K562 (cell line): Measurements from ENCODE around the gene SYNJ2. TPM values are rescaled to one million over a fixed set of nuclear protein-coding genes. Genes with fewer than 3 reads are reported as not detected.

Experiments
- AFF4 ChIP-seq: sonication (generic); formaldehyde crosslinking; IDR thresholded peaks from 2 replicates; pipeline ENCODE4 v1.8.0; 2023; ENCODE audit warnings: mild to moderate bottlenecking, missing genetic modification reagents
- CBFA2T3 ChIP-seq: fragments of 450-650 bp; IDR thresholded peaks from 2 replicates; pipeline ENCODE4 v1.6.1; 2017
- DIDO1 ChIP-seq: fragments of 450-650 bp; IDR thresholded peaks from 2 replicates; pipeline ENCODE4 v1.6.1; 2016; ENCODE audit warnings: low read depth, missing biosample characterization, missing genetic modification characterization
- DLX4 ChIP-seq: fragments of 250-450 bp; sonication (Bioruptor Pico); IDR thresholded peaks from 2 replicates; pipeline ENCODE4 v1.6.1; 2021; ENCODE audit warnings: mild to moderate bottlenecking
- IRF1 ChIP-seq: sonication (generic); formaldehyde crosslinking; IDR thresholded peaks from 2 replicates; pipeline ENCODE4 v1.8.0; 2022; ENCODE audit warnings: missing genetic modification reagents, mild to moderate bottlenecking, borderline replicate concordance
- LCOR ChIP-seq: sonication (generic); formaldehyde crosslinking; IDR thresholded peaks from 2 replicates; pipeline ENCODE4 v1.8.0; 2022; ENCODE audit warnings: mild to moderate bottlenecking, missing genetic modification reagents
- RBM14 ChIP-seq: fragments of 200-400 bp; formaldehyde crosslinking; IDR thresholded peaks from 2 replicates; pipeline ENCODE4 v1.6.1; 2018; ENCODE audit warnings: low read depth, mild to moderate bottlenecking, low read length, moderate library complexity, borderline replicate concordance; ENCODE audit not compliant: insufficient read depth
- SIN3A ChIP-seq, 2 experiments: fragments of 150-350 bp in 1 of 2; IDR thresholded peaks; 2 replicates each; pipeline ENCODE4 v1.6.1; 2011 to 2016; ENCODE audit warnings: borderline replicate concordance in 2 of 2, low read depth in 2 of 2, low read length in 2 of 2, mild to moderate bottlenecking in 2 of 2, moderate library complexity in 2 of 2; ENCODE audit not compliant: control insufficient read depth in 1 of 2
- TEAD1 ChIP-seq, 2 experiments: fragments of 450-650 bp in 1 of 2; sonication (generic) in 1 of 2; formaldehyde crosslinking; IDR thresholded peaks; 2 replicates each; pipeline versions ENCODE4 v1.4.0 to v1.8.0; 2020 to 2022; ENCODE audit warnings: mild to moderate bottlenecking in 2 of 2, missing genetic modification reagents in 1 of 2
- ZNF311 ChIP-seq: fragments of 250-450 bp; sonication (Bioruptor Pico); IDR thresholded peaks from 2 replicates; pipeline ENCODE4 v1.4.0; 2020; ENCODE audit warnings: mild to moderate bottlenecking, moderate library complexity
- ZNF347 ChIP-seq: fragments of 450-650 bp; formaldehyde crosslinking; IDR thresholded peaks from 2 replicates; pipeline ENCODE4 v1.4.0; 2020; ENCODE audit warnings: low read depth, mild to moderate bottlenecking, moderate library complexity
- ZNF407 ChIP-seq: fragments of 450-650 bp; IDR thresholded peaks from 2 replicates; pipeline ENCODE4 v1.6.1; 2016; ENCODE audit warnings: low read depth
- ZNF830 ChIP-seq: fragments of 250-450 bp; sonication (Bioruptor Pico); IDR thresholded peaks from 2 replicates; pipeline ENCODE4 v1.5.0; 2021; ENCODE audit warnings: mild to moderate bottlenecking
- polyA plus RNA-seq, 8 experiments: library from polyadenylated mRNA; depleted of rRNA in 4 of 8; stranded (reverse) in 5 of 8; unstranded in 3 of 8; fragments of >200 nt; fragmentation: Nextera tagmentation in 2 of 8; fragmentation: Illumina TruSeq in 1 of 8; extraction: Ambion mirVana in 2 of 8; extraction: Trizol in 1 of 8; gene quantifications; 2 replicates each; pipeline versions ENCODE4 v1.2.1 to v1.2.3, GENCODE V29; 2011 to 2014; ENCODE audit warnings: inconsistent platforms in 1 of 8, missing spikeins in 1 of 8
- total RNA-seq, 7 experiments: library from RNA; depleted of rRNA in 6 of 7; stranded (reverse); fragments of >200 nt in 6 of 7; fragmentation: Illumina TruSeq in 2 of 7; extraction: Trizol in 2 of 7; gene quantifications; 2 replicates each; pipeline versions ENCODE4 v1.2.1 to v1.2.3, GENCODE V29; 2011 to 2021; ENCODE audit warnings: low replicate concordance in 1 of 7

SYNJ2 gene
- total and polyA plus RNA-seq, 9 of the 15 experiments (the other 6 are each of a cell fraction or from before 2014, with no cell fraction given) = 3.0 to 27.7 (median 17.8) TPM

GRCh38 chr6:158003910-158004700 lies 22.4 kb downstream of the SYNJ2 start (continued):
- TF ChIP-seq ZNF407 (no peak), DLX4 (CRISPR knock-in tag) (peak; percentile 66; the same call in 1 of the 2 replicates), DIDO1 (peak; percentile 94), CBFA2T3 (no peak), AFF4 (CRISPR knock-in tag) (no peak), SIN3A (IDR thresholded peaks at IDR 0.05; ENCODE audit: borderline replicate concordance in 2 of 2, control insufficient read depth in 1 of 2, low read depth in 2 of 2, low read length in 2 of 2) (no peak), LCOR (CRISPR knock-in tag) (no peak), TEAD1 (CRISPR knock-in tag; IDR thresholded peaks at IDR 0.05) (peak; percentile 34 to 99; a peak in 2 of 4 replicates), RBM14 (no peak), ZNF347 (CRISPR knock-in tag) (peak; percentile 83; the same call in 1 of the 2 replicates), ZNF311 (CRISPR knock-in tag) (peak; percentile 98), ZNF830 (CRISPR knock-in tag) (peak; percentile 98), IRF1 (no peak)
